ENCODE measurements around the gene ADH1B. TPM values are rescaled to one million over a fixed set of nuclear protein-coding genes. Genes with fewer than 3 reads are reported as not detected.

The ADH1B gene
- total and polyA plus RNA-seq, 9 of the 15 experiments (the other 6 are each of a cell fraction or from before 2014, with no cell fraction given), result 0.71 TPM; not detected in 8

DNA sequence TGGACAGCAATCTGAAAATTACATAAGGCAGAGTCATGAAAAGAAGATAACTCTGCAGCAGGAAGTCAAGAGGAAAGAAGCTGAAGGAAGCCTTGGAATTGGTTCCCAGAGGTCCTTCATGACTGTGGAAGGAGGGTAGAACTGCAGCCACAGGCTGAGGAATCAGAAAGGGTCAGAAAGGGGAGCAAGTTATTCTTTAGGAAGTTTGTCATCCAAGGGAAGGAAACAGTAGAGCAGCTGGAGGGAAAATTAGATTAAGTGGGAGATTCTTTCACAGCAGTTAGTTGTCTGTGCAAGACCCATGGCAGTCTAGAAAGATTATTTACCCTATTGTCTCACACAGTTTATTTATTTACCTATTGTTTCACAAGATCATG, 40.7 kb upstream of the ADH1B start:
- H3K9me3 ChIP-seq (replicated peaks; ENCODE audit: control insufficient read depth, insufficient read depth, low read depth, low read length), result no peaks in the 10 kb centered on the region
- intact Hi-C loops (cut with micrococcal nuclease), result no loop called here
- DNase-seq (ENCODE audit: extremely low read depth in 1 of 4, low spot score in 3 of 4), result no peak
- H3K27me3 ChIP-seq (ENCODE audit: control insufficient read depth in 2 of 2, insufficient read depth in 2 of 2, low read length in 2 of 2), result no peaks in the 10 kb centered on the region
- no peak overlapping the region for H3K4me2 ChIP-seq (ENCODE audit: insufficient read depth, low read length)
- H3K4me1 ChIP-seq (replicated peaks in 1 of 2; ENCODE audit: control insufficient read depth in 2 of 2, insufficient read depth in 2 of 2, low read length in 2 of 2), result no peaks in the 10 kb centered on the region
- H3K4me3 ChIP-seq, result no peak overlapping the region
- TF ChIP-seq HDGF (IDR thresholded peaks at IDR 0.05), result no peak
- TF ChIP-seq, protein P1, sequence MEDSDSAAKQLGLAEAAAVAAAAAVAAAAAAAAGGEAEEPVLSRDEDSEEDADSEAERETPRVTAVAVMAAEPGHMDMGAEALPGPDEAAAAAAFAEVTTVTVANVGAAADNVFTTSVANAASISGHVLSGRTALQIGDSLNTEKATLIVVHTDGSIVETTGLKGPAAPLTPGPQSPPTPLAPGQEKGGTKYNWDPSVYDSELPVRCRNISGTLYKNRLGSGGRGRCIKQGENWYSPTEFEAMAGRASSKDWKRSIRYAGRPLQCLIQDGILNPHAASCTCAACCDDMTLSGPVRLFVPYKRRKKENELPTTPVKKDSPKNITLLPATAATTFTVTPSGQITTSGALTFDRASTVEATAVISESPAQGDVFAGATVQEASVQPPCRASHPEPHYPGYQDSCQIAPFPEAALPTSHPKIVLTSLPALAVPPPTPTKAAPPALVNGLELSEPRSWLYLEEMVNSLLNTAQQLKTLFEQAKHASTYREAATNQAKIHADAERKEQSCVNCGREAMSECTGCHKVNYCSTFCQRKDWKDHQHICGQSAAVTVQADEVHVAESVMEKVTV (CRISPR knock-in tag; IDR thresholded peaks at IDR 0.05), result no peak
- no peak overlapping the region for H3K9ac ChIP-seq (ENCODE audit: insufficient read depth in 1 of 2, low read depth in 2 of 2, low read length in 2 of 2)
- no peak overlapping the region for H2AFZ ChIP-seq (ENCODE audit: low read depth, low read length)
- ChIA-PET POLR2A (no interaction called here), CTCF (ENCODE audit: low intra/inter-chr PET ratio) (no interaction called here)
- no peak for ATAC-seq
- in situ Hi-C loops (cut with MboI), result no loop called here
- no peak for FAIRE-seq
- no peaks in the 10 kb centered on the region for H3K36me3 ChIP-seq (ENCODE audit: control insufficient read depth, insufficient read depth, low read length)
- no peaks in the 10 kb centered on the region for H3K9me1 ChIP-seq (ENCODE audit: control insufficient read depth, insufficient read depth, low read length)
- no TSS peak for BruUV-seq (replicated peaks)
- H4K20me1 ChIP-seq (replicated peaks; ENCODE audit: control insufficient read depth, insufficient read depth, low read length), result no peaks in the 10 kb centered on the region
- H3K79me2 ChIP-seq (ENCODE audit: control insufficient read depth, insufficient read depth, low read length), result no peaks in the 10 kb centered on the region
- no peak overlapping the region for H3K27ac ChIP-seq (ENCODE audit: extremely low read depth, low read depth, low read length)

DNA sequence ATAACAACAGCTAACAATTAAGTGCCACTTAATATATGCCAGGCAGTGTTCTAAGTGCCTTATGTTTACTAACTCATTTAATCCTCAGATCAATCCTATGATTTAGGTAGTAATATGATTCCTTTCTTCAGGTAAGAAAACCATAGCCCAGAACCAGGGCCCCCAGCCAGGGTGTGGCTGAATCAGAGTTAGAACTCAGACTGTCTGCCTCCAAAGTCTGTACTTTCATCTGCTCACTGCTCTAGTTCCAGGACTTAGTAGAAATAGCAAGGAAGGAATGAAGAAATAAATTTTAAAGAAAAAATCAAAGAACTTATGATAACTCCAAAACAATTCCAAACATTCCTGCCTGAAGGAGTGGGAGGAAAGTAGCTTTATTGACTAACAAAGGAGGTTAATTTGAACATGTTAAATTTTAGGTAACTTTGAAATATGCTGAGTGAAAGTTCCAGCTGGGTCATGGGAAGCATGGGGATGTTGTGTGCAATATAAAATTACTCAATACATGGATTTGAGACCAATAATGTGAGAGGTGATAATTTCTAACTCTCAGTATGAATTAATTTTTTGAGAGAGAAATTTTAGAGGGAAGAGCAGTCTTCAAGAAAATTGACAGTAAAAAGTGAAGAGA, 40.2 kb upstream of the ADH1B start:
- BruUV-seq (replicated peaks), result no TSS peak
- CTCF ChIA-PET (ENCODE audit: low intra/inter-chr PET ratio), result no interaction called here

More for the DNA sequence above, 40.2 kb upstream of the ADH1B start:
- no peak for ATAC-seq
- H3K4me1 ChIP-seq (replicated peaks in 1 of 2; ENCODE audit: control insufficient read depth in 2 of 2, insufficient read depth in 2 of 2, low read length in 2 of 2), result no peaks in the 10 kb centered on the region
- H3K36me3 ChIP-seq (ENCODE audit: control insufficient read depth, insufficient read depth, low read length), result no peaks in the 10 kb centered on the region
- in situ Hi-C loops (cut with MboI) (no loop called here), intact Hi-C loops (cut with micrococcal nuclease) (no loop called here)
- no peak overlapping the region for H3K4me2 ChIP-seq (ENCODE audit: insufficient read depth, low read length)
- no peaks in the 10 kb centered on the region for H3K9me1 ChIP-seq (ENCODE audit: control insufficient read depth, insufficient read depth, low read length)
- no peaks in the 10 kb centered on the region for H3K79me2 ChIP-seq (ENCODE audit: control insufficient read depth, insufficient read depth, low read length)
- no peak overlapping the region for H3K9ac ChIP-seq (ENCODE audit: insufficient read depth in 1 of 2, low read depth in 2 of 2, low read length in 2 of 2)
- no peaks in the 10 kb centered on the region for H4K20me1 ChIP-seq (replicated peaks; ENCODE audit: control insufficient read depth, insufficient read depth, low read length)
- H3K9me3 ChIP-seq (replicated peaks; ENCODE audit: control insufficient read depth, insufficient read depth, low read depth, low read length), result no peaks in the 10 kb centered on the region
- no peak for DNase-seq (ENCODE audit: extremely low read depth in 1 of 4, low spot score in 3 of 4)
- no peak overlapping the region for H3K27ac ChIP-seq (ENCODE audit: extremely low read depth, low read depth, low read length)
- TF ChIP-seq SMARCA5 (IDR thresholded peaks at IDR 0.05), result no peak
- no peak for TF ChIP-seq ZNF551 (CRISPR knock-in tag; IDR thresholded peaks at IDR 0.05)
- POLR2A ChIA-PET, result no interaction called here
- H3K4me3 ChIP-seq, result no peak overlapping the region
- no peak for FAIRE-seq
- no peak overlapping the region for H2AFZ ChIP-seq (ENCODE audit: low read depth, low read length)
- H3K27me3 ChIP-seq (ENCODE audit: control insufficient read depth in 2 of 2, insufficient read depth in 2 of 2, low read length in 2 of 2), result no peaks in the 10 kb centered on the region

Data from K562 (cell line).